GM23338 (cell line): Measurements from ENCODE around the gene OLR1. TPM values are rescaled to one million over a fixed set of nuclear protein-coding genes. Genes with fewer than 3 reads are reported as not detected.
A peak's percentile ranks its signal among the peaks of the same experiment; 100 is the strongest.

Experiments
- ATAC-seq: fragments of 200-7000 bp; cut with Tn5 transposase; 3 replicates; pipeline ENCODE4 v1.9.1; 2020
- DNase-seq: peaks from one replicate; pipeline ENCODE4 v3.0.0-alpha.2; 2015; ENCODE audit warnings: low spot score
- H2AFZ ChIP-seq: fragments of 200-600 bp; sonication (generic); 2 replicates; pipeline ENCODE4 v1.8.0; 2016; ENCODE audit warnings: antibody characterized with exemption, mild to moderate bottlenecking, moderate library complexity
- H3F3A ChIP-seq: fragments of 200-600 bp; sonication (generic); replicated peaks from 2 replicates; pipeline ENCODE4 v1.8.0; 2017; ENCODE audit warnings: antibody characterized with exemption, mixed run types, low read depth
- H3K27ac ChIP-seq: fragments of 200-600 bp; sonication (generic); 2 replicates; pipeline ENCODE4 v1.6.1; 2016; ENCODE audit warnings: low read depth
- H3K27me3 ChIP-seq: fragments of 200-600 bp; sonication (generic); 2 replicates; pipeline ENCODE4 v1.8.0; 2016; ENCODE audit warnings: mild to moderate bottlenecking, mixed run types, moderate library complexity; ENCODE audit not compliant: insufficient read depth
- H3K36me3 ChIP-seq: fragments of 200-600 bp; sonication (generic); 2 replicates; pipeline ENCODE4 v1.8.0; 2016; ENCODE audit warnings: mild to moderate bottlenecking; ENCODE audit not compliant: insufficient read depth
- H3K4me1 ChIP-seq: fragments of 200-600 bp; sonication (generic); 2 replicates; pipeline ENCODE4 v1.8.0; 2016; ENCODE audit warnings: mild to moderate bottlenecking, moderate library complexity; ENCODE audit not compliant: insufficient read depth
- H3K4me2 ChIP-seq: fragments of 200-600 bp; sonication (generic); 2 replicates; pipeline ENCODE4 v1.7.1; 2017; ENCODE audit warnings: mixed run types
- H3K4me3 ChIP-seq: fragments of 200-600 bp; sonication (generic); 2 replicates; pipeline ENCODE4 v1.6.1; 2016; ENCODE audit warnings: mixed run types
- H3K79me2 ChIP-seq: fragments of 200-600 bp; sonication (generic); replicated peaks from 2 replicates; pipeline ENCODE4 v1.8.0; 2017; ENCODE audit warnings: mild to moderate bottlenecking; ENCODE audit not compliant: insufficient read depth
- H3K9me2 ChIP-seq: fragments of 200-600 bp; sonication (generic); 2 replicates; pipeline ENCODE4 v1.8.0; 2017; ENCODE audit not compliant: insufficient read depth
- H4K20me1 ChIP-seq: fragments of 200-600 bp; sonication (generic); replicated peaks from 2 replicates; pipeline ENCODE4 v1.8.0; 2017; ENCODE audit warnings: mild to moderate bottlenecking; ENCODE audit not compliant: insufficient read depth
- H3K27ac Mint-ChIP-seq: 2 replicates; pipeline ENCODE4 v1.8.0; 2020; ENCODE audit warnings: inconsistent platforms, mild to moderate bottlenecking, moderate library complexity, mixed read lengths
- H3K27me3 Mint-ChIP-seq: 3 replicates; pipeline ENCODE4 v1.8.0; 2022; ENCODE audit warnings: low read depth, mild to moderate bottlenecking, moderate library complexity, mixed read lengths, inconsistent platforms; ENCODE audit not compliant: insufficient read depth, poor library complexity
- H3K36me3 Mint-ChIP-seq: 3 replicates; pipeline ENCODE4 v1.8.0; 2021; ENCODE audit warnings: low read depth, mild to moderate bottlenecking, inconsistent platforms, moderate library complexity, mixed read lengths
- H3K4me1 Mint-ChIP-seq: 3 replicates; pipeline ENCODE4 v1.8.0; 2020; ENCODE audit warnings: mild to moderate bottlenecking, inconsistent platforms, mixed read lengths
- H3K4me3 Mint-ChIP-seq: 3 replicates; pipeline ENCODE4 v1.8.0; 2021; ENCODE audit warnings: moderate library complexity, mild to moderate bottlenecking, inconsistent platforms, mixed read lengths
- H3K9me3 Mint-ChIP-seq: 3 replicates; pipeline ENCODE4 v1.8.0; 2020; ENCODE audit warnings: moderate library complexity, mild to moderate bottlenecking, inconsistent platforms, mixed read lengths
- CREB1 ChIP-seq: fragments of 250-450 bp; sonication (Bioruptor Pico); IDR thresholded peaks from 2 replicates; pipeline ENCODE4 v1.5.0; 2020; ENCODE audit warnings: low read depth, mild to moderate bottlenecking, moderate library complexity
- CTCF ChIP-seq, 2 experiments: fragments of 200-600 bp in 1 of 2; sonication (generic) in 1 of 2; conservative IDR thresholded peaks; 2 replicates each; pipeline versions ENCODE4 v1.5.1 to v1.6.1; 2016 to 2017; ENCODE audit warnings: antibody characterized with exemption in 2 of 2, low read depth in 2 of 2, mild to moderate bottlenecking in 2 of 2, moderate library complexity in 1 of 2
- EZH2 ChIP-seq: fragments of 200-600 bp; sonication (generic); IDR thresholded peaks from one replicate; pipeline ENCODE4 v1.8.0; 2017; ENCODE audit warnings: antibody characterized with exemption, mild to moderate bottlenecking, low read depth; ENCODE audit not compliant: unreplicated experiment
- EZH2phosphoT487 ChIP-seq: fragments of 200-600 bp; sonication (generic); IDR thresholded peaks from one replicate; pipeline ENCODE4 v1.8.1; 2018; ENCODE audit warnings: antibody characterized with exemption; ENCODE audit not compliant: unreplicated experiment
- JUNB ChIP-seq: IDR thresholded peaks from one replicate; pipeline ENCODE4 v1.6.1; 2016; ENCODE audit warnings: antibody characterized with exemption; ENCODE audit not compliant: unreplicated experiment
- NANOG ChIP-seq: IDR thresholded peaks from 2 replicates; pipeline ENCODE4 v1.6.1; 2016; ENCODE audit warnings: antibody characterized with exemption, borderline replicate concordance
- POLR2AphosphoS5 ChIP-seq: IDR thresholded peaks from 2 replicates; pipeline ENCODE4 v1.6.1; 2016; ENCODE audit warnings: antibody characterized with exemption, low read depth
- REST ChIP-seq: IDR thresholded peaks from one replicate; pipeline ENCODE4 v1.6.1; 2018; ENCODE audit warnings: antibody characterized with exemption; ENCODE audit not compliant: unreplicated experiment
- STAT1 ChIP-seq: IDR thresholded peaks from one replicate; pipeline ENCODE4 v1.6.1; 2016; ENCODE audit warnings: antibody characterized with exemption; ENCODE audit not compliant: unreplicated experiment
- ZNF114 ChIP-seq: fragments of 250-450 bp; sonication (Bioruptor Pico); IDR thresholded peaks from 2 replicates; pipeline ENCODE4 v1.5.0; 2020; ENCODE audit warnings: mild to moderate bottlenecking, moderate library complexity
- ZNF331 ChIP-seq: fragments of 250-450 bp; sonication (Bioruptor Pico); IDR thresholded peaks from 2 replicates; pipeline ENCODE4 v1.5.0; 2020; ENCODE audit warnings: low read depth, mild to moderate bottlenecking, moderate library complexity
- ZNF462 ChIP-seq: fragments of 250-450 bp; sonication (Bioruptor Pico); IDR thresholded peaks from 2 replicates; pipeline ENCODE4 v1.5.0; 2020; ENCODE audit warnings: mild to moderate bottlenecking, moderate library complexity
- polyA plus RNA-seq: library from polyadenylated mRNA; unstranded; fragments of >200 nt; fragmentation: Nextera tagmentation; extraction: Ambion mirVana; gene quantifications from 2 replicates; pipeline ENCODE4 v1.2.1, GENCODE V29; 2016
- total RNA-seq: library from RNA; depleted of rRNA; stranded (reverse); fragments of >200 nt; shearing (Covaris generic); gene quantifications from 2 replicates; pipeline ENCODE4 v1.2.3, GENCODE V29; 2014
- TF ChIP-seq, protein P1 (sequence below): IDR thresholded peaks from 2 replicates; pipeline ENCODE4 v1.6.1; 2016; ENCODE audit warnings: antibody characterized with exemption

OLR1 gene
- total and polyA plus RNA-seq, 2 experiments from 2014 or later: not detected

DNA sequence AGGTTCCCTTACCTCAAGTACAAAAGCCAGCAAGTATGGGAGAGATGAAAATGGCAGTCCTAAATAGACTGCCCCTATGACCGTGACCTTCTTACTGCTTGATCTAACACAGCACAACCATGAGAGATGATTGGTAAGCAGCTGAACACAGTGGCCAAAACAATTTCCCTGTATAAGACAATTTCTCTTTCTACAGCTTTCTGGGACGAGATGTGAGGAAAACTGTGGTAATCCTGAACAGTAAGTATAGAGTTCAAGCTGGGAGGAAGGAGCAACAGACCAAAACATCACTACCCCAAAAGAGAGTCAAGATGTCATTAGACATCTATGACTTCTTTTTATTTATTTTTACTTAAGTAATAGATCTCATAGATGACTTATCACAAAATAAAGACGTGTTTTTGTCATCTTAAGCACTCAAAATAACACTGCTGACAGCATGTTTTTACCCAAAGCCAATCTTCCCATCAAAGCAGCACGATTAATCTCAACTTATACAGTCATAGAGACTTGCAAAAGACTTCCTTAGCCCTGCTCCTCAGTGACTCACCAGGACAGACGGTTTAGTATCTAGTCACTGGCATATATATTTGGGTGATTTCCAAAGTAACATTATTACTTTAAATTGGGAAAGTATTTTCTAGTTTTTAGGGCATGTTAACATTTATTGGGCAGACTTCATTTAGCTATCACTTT lies 10.6 kb upstream of the OLR1 start:
- no peaks in the 10 kb centered on the region for H3K36me3 ChIP-seq
- no peak overlapping the region for H3K4me2 ChIP-seq
- peak overlapping the region; percentile 25; the same call in 1 of the 2 replicates for H2AFZ ChIP-seq

More for the DNA sequence above, 10.6 kb upstream of the OLR1 start:
- no peaks in the 10 kb centered on the region for H4K20me1 ChIP-seq
- no peak for TF ChIP-seq ZNF331 (CRISPR knock-in tag)
- no peak for TF ChIP-seq JUNB
- TF ChIP-seq NANOG: no peak
- no peak for TF ChIP-seq CREB1 (CRISPR knock-in tag)
- TF ChIP-seq EZH2: no peak
- TF ChIP-seq EZH2phosphoT487: no peak
- no peak for TF ChIP-seq ZNF462 (CRISPR knock-in tag)
- TF ChIP-seq POLR2AphosphoS5: no peak
- TF ChIP-seq, protein P1, sequence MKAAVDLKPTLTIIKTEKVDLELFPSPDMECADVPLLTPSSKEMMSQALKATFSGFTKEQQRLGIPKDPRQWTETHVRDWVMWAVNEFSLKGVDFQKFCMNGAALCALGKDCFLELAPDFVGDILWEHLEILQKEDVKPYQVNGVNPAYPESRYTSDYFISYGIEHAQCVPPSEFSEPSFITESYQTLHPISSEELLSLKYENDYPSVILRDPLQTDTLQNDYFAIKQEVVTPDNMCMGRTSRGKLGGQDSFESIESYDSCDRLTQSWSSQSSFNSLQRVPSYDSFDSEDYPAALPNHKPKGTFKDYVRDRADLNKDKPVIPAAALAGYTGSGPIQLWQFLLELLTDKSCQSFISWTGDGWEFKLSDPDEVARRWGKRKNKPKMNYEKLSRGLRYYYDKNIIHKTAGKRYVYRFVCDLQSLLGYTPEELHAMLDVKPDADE: no peak
- TF ChIP-seq CTCF (conservative IDR thresholded peaks at IDR 0.05; ENCODE audit: low read depth in 2 of 2): no peak
- no peak for TF ChIP-seq ZNF114
- no peak for TF ChIP-seq STAT1
- no peak for TF ChIP-seq REST
- no peaks in the 10 kb centered on the region for H3K27me3 ChIP-seq
- Mint-ChIP-seq H3K9me3 (no peaks in the 10 kb centered on the region), H3K27ac (no peak overlapping the region), H3K27me3 (peaks cover 5% of the 10 kb centered on the region), H3K4me1 (peaks cover 7% of the 10 kb centered on the region; the same call in 2 of the 3 replicates), H3K36me3 (no peaks in the 10 kb centered on the region), H3K4me3 (no peak overlapping the region)
- no peaks in the 10 kb centered on the region for H3F3A ChIP-seq
- no peaks in the 10 kb centered on the region for H3K79me2 ChIP-seq
- ATAC-seq (no peak), DNase-seq (no peak)
- no peaks in the 10 kb centered on the region for H3K9me2 ChIP-seq
- H3K27ac ChIP-seq: no peak overlapping the region
- H3K4me3 ChIP-seq: no peak overlapping the region
- H3K4me1 ChIP-seq: no peaks in the 10 kb centered on the region
